T-helper 1 cell treated with Interleukin-12 subunit alpha and Interleukin-12 subunit beta and Interleukin-4 antibody, amounts not matched to agents 30 ng/mL and 1 ng/mL, for 36 hours (primary cell): ENCODE data around the gene PRDM13. TPM values are rescaled to one million over a fixed set of nuclear protein-coding genes. Genes with fewer than 3 reads are reported as not detected.

Source experiments
- intact Hi-C: fragments of 100-400 bp; cut with micrococcal nuclease; formaldehyde crosslinking; loops from one replicate; pipeline ENCODE4 v1.15.1; 2024
- total RNA-seq: library from RNA; stranded (reverse); gene quantifications from 2 replicates; pipeline ENCODE4 v1.2.3, GENCODE V29; 2022

PRDM13 gene
- total RNA-seq, 1 donor from 2014 or later, result not detected

DNA sequence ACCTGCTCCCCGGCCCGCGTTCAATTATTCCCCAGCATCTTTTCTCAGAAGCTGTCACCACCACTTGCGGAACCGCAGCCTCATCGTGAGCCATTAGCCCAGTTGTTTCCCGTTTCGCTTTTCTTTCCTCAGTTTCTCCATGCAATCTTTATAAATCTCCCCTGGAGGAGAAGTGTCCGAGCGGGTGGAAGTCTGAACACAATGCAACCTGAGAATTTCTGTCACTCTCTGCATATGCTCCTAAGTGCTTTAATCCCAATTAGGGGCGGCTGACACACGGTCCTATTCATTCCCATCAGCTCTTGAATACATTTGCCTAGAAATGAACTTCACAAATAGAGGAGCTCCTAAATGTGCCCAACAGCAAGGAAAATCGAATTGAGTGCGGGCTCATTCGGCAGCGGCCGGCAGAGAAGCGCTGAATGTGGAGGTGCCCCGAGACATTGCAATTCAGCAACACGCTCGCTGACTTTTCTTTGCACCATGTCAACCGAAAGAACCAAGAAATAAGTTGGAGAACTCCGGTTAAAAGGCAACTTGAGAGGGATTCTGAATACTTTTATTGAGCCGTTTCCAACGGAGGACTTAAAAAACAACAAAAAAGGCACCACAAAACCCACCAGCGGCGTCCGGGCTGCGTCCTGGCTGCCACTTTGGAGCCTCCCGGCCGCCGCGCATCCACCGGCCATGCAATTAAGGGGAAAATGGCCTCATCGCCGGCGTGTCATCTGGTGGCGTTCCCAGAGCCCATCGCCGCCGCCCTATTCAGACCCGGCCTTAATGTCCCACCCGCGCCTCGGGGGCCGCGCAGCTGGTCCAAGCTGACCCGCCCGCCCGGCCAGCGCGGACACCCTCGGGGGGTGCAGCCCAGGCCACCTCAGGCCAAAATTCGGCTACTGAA lies 3.9 kb upstream of the PRDM13 start:
- intact Hi-C loops, result loop anchor here (1.0 to 2.0 kb wide), 4 partner anchors 8 to 82 kb away; no protein-coding TSS in a partner anchor

DNA sequence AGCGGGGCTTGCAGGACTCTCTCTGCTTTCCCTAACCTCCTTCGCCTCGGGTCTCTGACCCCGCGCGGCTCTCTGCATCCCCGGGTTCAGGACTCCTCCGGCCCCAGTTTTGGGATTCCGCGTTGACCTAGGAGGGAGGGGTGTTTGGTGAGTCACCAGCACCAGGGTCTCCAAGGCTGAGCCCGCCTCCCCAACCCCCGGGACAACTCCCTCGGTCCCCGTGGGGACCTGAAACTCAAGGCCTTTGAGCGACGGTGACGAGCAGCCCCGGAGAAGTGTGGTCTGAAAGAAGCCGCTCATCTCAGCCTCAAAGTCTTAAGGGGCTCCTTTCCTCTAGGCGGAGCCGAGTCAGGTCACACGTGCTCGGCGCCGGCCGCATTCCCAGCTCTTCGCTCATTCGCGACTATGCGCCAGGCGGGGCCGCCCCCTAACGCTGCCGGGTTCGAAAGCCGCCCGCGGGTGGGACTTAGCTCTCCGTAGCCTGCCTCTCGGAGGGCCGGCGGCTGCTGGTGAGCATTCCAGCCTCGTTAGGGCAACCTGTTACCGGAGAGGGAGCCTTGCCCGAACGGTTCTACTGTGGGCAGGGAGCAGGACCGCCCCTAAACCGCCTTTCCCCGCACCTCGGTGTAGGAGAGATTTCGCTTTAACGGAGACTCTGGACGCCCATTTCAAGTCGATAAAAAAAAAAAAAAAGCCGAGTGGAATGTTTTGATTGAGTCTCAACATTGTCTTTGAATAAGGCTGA lies 3.0 kb upstream of the PRDM13 start:
- intact Hi-C loops, result loop anchor here (2.0 kb wide), 2 partner anchors 83 to 777 kb away; no protein-coding TSS in a partner anchor

DNA sequence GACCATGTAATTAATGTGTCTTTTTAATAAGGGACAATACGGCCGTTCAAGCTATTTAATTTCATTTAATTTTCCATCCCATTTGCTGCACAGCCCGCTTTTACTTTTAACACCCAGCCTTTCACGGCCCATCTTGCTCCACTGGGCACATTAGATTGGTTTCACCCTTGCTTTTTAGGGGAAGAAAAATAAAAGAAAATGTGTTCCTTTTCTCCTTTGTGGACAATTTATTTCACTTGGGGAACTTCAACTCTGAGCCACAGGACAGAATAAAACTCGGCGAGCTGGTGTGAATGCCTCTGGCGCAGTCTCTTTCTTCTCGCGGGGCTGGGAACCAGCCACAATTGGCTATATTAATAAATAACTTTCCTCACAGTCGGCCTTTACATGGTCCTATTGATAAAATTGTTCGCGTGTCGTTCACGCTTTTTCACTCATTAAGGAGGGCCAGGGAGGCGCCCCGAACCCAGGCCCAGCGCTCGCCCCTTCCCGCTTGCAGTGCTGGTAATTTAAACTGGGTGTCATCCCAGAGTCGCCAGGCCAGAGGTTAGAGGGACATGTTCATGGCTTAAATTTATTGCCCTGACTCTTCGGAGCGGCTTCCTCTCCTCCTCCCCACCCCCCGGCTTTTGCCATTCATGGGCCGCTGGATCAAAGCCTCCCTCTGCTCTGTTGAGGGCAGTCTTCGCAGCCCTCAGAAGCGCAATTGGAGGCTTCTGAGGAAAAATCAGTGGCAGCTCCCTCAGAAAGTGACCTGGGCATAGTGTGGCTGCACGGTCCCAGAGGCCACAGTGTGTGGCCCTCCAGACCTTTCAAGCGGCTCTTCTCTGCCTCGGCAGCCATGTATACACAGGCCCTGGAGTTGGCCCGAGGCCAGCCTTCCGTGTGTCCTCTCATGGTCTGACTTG lies 2.2 kb upstream of the PRDM13 start:
- intact Hi-C loops, result loop anchor here (2.0 kb wide), 1 partner anchor 778 kb away; no protein-coding TSS in a partner anchor

DNA sequence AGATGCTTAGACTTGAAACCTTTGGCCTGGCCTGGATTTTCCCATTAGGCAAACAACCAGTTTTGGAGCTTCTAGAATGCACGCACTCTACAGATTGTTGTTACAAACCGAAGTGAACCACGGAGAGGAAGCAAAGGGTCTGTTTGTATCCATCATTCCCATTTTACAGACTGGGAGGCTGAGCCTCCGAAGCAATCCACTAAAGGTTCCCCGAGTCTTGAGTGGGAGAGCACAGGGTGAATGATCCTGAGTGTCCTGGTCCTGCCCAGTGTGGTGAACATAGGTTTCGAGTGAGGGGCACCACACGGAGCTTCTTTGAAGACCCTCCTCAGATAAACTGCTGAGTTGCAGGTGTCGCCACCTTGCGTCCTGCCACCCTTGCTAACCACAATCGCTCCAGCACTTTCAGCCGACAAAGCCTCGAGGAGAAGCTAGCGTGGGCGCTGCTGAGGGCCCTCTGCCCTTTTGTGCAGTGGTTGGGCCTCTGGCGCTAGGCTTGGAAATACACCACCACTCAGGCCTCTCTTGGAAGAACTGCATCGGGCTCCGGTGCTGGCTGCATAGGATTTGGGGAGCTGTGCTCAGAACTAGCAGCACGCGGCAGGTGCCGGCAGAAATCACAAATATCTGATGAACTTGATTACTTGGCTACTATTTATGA lies 1.4 kb upstream of the PRDM13 start:
- intact Hi-C loops, result loop anchor here (2.0 kb wide), 1 partner anchor 778 kb away; no protein-coding TSS in a partner anchor

DNA sequence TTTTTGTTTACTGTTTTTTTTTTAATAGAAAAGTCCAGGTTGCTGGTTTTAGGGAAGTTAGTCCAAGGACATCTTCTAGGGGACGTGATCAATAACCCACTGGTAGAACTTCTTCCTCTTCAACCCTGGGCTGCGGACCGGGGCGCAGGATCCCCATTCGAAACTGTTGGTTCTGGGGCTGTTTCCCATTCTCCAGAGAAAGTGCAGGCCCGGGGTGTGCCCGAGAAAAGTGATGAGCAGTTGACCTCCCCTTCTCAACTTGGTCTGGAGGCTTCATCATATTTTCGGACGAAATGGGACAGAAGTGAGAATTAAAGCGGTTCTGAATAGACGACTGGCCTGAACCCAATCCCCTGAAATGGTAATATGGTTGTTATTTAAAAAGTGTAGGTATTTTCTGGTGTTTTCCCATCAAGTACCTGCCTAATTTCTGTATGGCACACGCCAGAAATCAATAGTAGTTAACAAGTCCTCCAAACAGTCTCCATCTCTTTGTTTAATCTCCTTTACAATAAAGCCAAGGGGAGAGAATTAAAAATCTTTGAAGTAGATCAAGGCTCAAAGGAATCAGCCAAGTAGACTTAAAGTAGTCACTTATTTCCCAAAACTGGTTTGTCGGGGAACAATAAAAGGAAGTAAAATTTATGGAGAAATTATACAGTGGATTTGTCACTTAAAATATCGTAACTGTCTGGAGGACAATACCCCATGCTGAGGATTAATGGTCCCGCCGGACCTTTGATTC lies 550 bp upstream of the PRDM13 start:
- intact Hi-C loops, result loop anchor here (2.0 kb wide), 1 partner anchor 779 kb away; no protein-coding TSS in a partner anchor

DNA sequence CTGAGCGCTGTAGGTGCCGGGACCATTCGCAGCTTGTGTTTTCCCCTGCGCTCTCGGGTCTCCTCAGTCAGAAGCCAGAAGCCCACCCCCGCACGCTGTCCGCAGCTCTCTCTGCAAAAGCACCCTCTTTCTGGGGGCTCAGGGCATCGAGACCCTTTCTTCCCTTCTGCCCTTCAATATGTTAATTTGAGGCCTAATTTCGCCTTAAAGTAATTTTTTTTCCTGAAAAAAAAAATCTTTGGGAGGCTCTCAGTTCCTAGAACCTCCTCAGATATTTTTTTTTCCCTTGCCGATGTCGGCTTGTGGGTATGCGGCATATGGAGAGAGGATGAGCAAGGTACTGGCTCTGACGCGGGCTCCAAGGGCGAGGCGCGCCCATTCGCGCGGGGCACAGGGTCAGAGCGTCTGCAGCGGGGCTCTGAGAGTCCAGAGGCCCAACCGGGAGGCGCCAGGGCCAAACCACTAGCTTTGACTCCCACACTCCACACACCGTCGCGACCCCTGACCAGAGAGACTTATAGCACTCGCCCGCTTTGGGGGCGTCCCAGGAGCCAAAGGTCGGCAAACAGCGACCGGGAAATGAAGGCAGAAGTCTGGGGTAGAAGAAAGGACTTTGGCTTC lies 893 bp downstream of the PRDM13 start:
- intact Hi-C loops, result loop anchor here (1.0 kb wide), 1 partner anchor 9 kb away; no protein-coding TSS in a partner anchor

DNA sequence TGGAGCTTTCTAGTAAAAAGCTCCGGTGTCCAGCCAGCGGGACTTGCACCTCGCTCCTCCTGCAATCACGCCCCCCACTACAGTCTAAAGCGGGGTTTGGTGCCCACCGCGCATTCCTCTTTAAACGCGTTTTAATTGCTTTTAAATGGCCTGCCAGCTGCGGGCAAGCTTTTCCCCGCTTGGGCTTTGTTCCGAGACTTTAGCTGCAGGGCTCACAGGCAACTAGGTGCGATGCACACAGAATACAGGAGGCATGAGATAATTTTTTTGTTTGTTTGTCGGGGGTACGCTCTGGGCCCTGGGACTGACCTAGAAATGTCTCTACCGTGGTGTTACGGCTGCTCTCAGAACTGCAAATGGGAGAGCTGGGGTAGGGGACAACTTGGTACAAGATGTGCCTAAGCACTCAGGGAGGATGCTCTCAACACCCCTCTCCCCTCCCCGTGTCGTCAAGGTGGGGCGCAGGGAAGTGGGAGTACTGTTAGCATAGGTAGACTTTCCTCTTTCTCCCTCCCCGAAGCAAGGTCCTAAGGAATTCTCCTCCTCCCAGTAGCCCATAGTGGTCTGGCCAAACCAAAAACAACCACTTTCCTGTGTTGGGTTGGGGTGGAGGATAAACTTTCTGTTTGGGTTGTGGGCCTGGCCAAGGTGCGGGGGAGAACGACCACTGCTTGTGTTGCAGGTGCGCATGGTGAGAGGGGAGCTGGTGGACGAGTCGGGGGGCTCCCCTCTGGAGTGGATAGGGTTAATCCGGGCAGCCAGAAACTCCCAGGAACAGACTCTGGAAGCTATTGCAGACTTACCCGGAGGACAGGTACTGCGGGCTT lies 1.6 kb downstream of the PRDM13 start:
- intact Hi-C loops, result loop anchor here (1.0 kb wide), 1 partner anchor 8 kb away; no protein-coding TSS in a partner anchor

DNA sequence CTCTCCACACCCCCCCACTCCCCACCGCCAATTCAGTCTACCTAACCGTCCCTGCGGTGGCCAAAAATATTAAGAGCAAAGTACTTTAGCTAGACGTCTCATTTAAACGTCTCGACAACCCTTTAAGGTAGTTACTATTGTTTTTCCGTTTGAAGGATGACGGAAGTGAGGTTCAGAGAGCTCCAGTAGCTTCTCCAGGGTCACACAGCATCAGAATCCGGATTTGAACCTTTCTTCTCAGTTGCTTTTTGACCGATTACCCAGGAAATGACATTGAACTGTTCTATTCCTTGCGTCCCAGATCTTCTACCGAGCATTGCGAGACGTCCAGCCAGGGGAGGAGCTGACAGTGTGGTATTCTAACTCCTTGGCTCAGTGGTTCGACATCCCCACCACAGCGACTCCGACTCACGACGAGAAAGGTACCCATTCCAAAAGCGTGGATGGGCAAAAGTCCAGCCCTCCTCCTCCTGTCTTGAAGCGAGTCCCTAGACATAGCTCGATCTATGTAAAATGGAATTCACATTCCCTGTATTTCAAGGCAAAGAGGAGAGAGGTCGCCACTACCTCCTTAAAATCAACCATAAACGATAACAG lies 2.4 kb downstream of the PRDM13 start:
- intact Hi-C loops, result loop anchor here (1.0 kb wide), 1 partner anchor 7 kb away; no protein-coding TSS in a partner anchor

DNA sequence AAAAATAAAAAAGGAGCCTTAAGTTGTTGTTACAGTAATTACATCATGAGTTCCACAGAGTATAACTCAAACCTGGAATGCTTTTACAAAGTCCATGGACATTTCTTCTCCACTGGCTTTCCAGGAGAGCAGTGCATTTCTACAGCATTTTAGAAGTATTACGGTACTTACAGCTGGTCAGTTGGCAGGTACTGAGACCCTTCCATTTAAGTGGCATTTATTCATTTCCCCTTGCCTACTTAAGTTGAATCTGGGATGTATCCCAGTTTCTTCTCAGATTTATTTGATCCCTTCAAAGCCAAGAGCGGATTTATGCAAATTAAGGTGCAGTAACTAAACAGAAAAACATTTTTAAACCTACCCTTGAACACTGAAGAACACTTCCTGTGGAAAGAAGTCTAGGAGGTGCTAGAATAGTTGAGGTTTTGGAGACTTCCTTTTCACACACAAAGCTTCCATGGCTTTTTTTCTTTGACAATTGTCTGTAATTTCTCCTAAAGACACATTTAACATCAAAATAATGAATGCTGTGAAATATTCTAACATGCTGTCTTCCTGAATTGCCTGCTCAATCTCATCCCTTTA lies 3.4 kb downstream of the PRDM13 start:
- intact Hi-C loops, result loop anchor here (1.0 to 5.0 kb wide), 5 partner anchors 8 to 1792 kb away; partner anchors contain the start of gene POU3F2

DNA sequence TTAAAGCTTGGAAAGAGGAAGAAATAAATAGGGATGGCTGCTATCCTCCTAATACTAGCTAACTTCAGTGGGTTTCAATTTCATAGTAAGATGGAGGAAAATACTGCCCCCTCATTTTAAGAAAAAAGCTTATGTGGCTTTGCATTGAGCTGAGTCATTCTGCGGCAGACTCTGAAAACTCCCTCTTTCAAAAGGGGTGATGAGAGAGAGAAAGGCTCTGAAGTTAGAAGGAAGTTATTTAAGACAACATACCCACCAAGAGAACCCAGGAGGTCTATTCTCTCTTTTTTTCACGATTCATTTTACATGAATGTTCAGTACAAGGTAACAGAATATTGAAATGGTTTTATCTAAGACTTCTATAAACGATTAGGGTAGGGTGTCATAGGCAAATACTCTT lies 4.5 kb downstream of the PRDM13 start:
- intact Hi-C loops, result loop anchor here (1.0 to 5.0 kb wide), 6 partner anchors 22 to 1791 kb away; partner anchors contain the start of genes CCNC and POU3F2

DNA sequence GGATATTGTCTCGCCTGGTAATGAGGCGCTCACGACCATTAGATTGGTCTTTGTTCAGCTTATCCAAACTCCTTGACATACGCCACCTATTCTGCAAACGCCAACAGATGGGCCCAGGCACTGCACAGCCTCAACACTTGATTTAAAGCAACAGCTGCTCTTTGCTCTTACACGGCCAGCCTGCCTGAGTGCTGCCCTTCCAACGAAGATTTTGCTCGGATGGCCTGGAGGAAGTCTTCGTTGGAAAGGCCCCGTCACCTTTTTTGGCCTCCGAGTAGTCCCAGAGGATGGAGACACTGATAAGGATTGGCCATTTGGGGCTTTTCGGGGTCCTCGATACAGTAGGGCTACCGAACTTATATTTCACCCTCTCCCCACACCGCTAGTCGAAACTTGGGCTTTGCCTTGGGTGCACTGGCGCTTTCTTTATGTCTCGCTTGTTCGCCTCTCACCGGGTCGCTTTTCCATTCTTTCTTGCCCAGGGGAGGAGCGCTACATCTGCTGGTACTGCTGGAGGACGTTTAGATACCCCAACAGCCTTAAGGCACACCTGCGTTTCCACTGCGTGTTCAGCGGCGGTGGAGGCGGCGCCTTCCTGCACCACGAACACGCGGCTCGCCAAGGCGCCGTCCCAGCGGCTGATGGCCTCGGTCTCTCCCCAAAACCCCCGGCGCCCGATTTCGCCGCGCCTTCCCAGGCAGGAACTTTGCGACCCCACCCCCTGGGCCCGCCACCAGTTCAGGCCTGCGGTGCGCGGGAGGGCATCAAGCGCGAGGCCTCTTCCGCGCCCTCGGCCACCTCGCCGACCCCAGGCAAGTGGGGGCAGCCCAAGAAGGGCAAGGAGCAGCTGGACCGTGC lies 6.1 kb downstream of the PRDM13 start:
- intact Hi-C loops, result loop anchor here (1.0 to 5.0 kb wide), 2 partner anchors 92 to 1790 kb away; no protein-coding TSS in a partner anchor

DNA sequence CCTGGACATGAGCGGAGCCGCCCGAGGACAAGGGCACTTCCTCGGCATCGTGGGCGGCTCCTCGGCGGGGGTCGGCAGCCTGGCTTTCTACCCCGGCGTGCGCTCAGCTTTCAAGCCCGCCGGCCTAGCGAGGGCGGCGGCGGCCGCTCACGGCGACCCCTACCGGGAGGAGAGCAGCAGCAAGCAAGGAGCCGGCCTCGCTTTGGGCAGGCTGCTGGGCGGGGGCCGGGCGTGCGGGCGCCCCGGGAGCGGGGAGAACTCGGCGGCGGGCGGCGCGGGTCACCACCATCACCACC lies 6.7 kb downstream of the PRDM13 start:
- intact Hi-C loops, result loop anchor here (1.0 to 5.0 kb wide), 2 partner anchors 93 to 1789 kb away; no protein-coding TSS in a partner anchor

DNA sequence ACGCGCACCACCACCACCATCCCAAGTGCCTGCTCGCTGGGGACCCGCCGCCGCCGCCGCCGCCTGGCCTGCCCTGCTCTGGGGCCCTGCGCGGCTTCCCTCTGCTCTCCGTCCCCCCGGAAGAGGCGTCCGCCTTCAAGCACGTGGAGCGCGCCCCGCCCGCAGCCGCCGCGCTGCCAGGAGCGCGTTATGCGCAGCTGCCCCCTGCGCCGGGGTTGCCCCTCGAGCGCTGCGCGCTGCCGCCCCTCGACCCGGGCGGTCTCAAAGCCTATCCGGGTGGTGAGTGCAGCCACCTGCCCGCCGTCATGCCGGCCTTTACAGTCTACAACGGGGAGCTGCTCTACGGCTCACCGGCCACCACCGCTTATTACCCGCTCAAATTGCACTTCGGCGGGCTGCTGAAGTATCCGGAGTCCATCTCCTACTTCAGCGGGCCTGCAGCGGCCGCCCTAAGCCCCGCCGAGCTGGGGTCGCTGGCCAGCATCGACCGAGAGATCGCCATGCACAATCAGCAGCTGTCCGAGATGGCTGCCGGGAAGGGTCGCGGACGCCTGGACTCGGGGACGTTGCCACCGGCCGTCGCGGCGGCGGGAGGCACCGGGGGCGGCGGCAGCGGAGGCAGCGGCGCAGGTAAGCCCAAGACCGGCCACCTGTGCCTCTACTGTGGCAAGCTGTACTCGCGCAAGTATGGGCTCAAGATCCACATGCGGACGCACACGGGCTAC lies 7.2 kb downstream of the PRDM13 start:
- intact Hi-C loops, result loop anchor here (1.0 to 5.0 kb wide), 2 partner anchors 94 to 1788 kb away; no protein-coding TSS in a partner anchor

DNA sequence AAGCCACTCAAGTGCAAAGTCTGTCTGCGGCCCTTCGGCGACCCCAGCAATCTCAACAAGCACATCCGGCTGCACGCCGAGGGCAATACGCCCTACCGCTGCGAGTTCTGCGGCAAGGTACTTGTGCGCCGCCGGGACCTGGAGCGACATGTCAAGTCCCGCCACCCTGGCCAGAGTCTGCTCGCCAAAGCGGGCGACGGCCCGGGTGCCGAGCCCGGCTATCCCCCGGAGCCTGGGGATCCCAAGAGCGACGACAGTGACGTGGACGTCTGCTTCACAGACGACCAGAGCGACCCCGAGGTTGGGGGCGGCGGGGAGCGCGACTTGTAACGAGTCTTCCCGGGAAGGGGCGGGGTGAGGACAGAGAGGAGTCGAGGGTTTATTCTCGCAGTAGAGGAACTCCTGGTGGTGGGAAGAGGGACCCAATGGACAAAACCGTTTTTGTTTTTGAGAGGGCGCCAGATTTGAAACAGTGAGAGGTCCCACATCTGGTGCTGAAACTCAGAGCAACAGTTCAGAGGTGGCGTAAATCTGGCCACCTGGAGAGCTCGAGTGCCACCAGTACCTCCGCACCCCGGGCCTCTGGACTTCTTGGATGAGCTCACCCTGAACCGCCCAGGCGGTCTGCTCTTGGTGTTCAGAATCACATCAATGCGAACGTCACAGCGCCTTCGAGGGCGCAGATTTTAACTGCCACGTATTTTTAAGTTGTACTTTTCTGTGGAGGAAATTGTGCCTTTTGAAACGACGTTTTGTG lies 8.0 kb downstream of the PRDM13 start:
- intact Hi-C loops, result loop anchor here (5.0 kb wide), 1 partner anchor 1788 kb away; no protein-coding TSS in a partner anchor

DNA sequence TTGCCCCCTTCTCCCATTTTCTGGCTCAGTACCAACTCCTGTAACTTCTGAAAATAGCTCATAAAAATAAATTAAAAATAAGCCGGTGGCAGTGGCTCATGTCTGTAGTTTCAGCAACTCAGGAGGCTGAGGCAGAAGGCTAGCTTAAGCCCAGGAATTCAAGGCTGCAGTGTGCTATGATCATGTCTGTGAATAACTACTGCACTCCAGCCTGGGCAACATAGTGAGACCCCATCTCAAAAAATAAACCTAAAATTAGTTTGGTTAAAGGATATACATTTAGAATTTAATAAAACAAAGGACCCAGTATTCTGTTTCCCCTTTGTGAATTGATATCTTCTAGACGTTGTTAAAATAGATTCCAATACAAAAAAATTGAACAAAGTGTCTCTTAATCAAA lies 10.5 kb downstream of the PRDM13 start:
- intact Hi-C loops, result no loop called here
